Right renal pelvis (tissue), 4 donors: ENCODE results near the gene ZNF521. TPM values are rescaled to one million over a fixed set of nuclear protein-coding genes. Genes with fewer than 3 reads are reported as not detected.
"Not testable (repeated sequence)": the region's sequence is repeated elsewhere in the genome, so short reads cannot be mapped to it uniquely, and the experiment has no call there.

Experiments used
- DNase-seq, 4 donors: peaks; one replicate each; pipeline ENCODE4 v3.0.0-alpha.2; 2013; ENCODE audit warnings: low read depth in 4 of 4, low spot score in 3 of 4, missing footprints in 1 of 4
- polyA plus RNA-seq, 4 donors: library from polyadenylated mRNA; unstranded; fragments of 120-200 nt; gene quantifications; one replicate each; pipeline ENCODE4 v1.2.1, GENCODE V29; 2013; ENCODE audit not compliant: insufficient read length in 4 of 4

Gene ZNF521
- polyA plus RNA-seq, 4 donors: 35.6 to 41.2 (median 38.4) TPM

DNA sequence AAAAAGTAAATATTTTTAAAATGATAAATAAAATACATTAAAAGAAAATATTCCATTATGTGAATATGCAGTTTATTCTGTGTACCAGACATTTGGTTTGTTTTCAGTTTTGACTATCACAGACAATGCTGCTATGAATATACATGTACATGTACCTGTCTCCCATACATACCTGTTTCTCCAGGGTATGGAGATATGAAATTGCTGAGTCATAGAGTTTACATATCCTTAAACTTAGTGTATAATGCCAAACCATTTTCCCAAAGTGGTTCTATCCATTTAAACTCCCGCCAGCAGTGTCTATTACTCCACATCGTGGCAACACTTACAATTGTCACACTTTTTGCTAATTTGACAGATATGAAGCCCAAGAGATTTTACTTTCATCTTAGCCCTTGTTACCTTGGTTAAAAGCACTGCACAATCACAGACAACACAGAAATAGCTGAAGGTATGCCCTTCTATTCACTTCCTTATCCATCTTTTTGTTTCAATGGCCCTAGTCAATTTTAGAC lies 56.3 kb downstream of the ZNF521 start:
- DNase-seq: no peak

- DNase-seq: no peak
These were observed 60.8 kb downstream of the ZNF521 start for GRCh38 chr18:25291150-25291549.

DNA sequence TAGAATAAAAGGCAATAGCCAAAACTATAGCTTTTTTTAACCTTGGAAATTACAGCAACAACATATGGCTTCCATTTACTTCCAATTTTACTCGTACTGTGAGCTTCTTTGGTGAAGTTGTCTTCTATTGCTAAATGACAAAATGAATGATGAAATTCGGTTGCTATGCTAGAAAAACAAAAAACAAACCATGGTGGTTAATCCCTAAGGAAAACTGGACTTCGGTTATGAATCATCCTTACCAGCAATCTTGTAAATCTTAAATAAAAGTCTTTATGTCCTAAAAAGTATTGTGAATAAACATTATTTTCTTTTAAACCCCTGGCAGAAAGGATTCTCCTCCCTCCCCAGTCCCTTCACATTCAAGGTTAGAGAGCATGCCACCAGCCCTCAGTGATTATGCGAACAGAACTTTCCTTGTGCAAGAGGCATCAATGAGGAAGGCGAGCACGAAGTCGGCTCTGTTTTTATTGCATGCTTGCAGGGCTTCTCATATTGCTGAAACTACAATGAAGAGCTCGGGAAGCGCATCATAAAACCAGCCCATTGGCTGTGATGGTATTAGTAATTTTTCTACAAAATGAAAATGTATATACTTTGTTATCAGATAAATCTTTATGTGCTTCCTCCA lies 62.9 kb downstream of the ZNF521 start:
- DNase-seq: no peak

GRCh38 chr18:25288340-25288938 lies 63.5 kb downstream of the ZNF521 start:
- no peak for DNase-seq

- no peak for DNase-seq
These were observed 64.9 kb downstream of the ZNF521 start for GRCh38 chr18:25287106-25287505.

DNA sequence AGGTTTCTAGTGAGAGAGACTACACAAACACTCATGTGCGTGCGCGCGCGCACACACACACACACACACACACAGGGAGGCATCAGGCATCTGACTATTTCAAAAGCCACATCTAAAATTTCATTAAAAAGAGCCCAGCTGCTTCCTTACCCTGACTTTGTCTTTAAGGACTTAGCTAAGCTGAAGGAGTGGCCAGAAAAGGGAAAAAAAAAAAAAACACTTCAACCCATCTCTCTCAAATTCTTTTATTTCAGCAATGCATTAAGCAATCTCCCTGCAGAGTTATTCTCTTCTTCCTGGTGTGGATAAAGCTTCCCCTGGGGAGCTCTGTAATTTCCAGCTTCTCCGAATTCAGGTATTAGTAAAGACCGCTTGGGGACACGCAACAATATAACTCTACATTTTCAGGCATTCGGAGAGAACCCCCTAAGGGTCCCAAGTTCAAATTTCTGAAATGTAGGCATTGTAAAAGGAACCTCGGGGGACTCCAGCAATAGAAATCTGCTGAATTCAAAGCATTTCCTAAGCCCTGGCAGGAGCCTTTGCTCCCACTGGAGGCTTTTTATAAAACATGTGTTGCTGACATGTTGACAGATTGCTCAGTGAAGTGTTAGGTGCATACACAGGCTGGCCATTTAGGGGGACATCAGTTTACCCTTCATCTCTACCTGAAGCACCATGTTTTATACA lies 67.0 kb downstream of the ZNF521 start:
- no peak for DNase-seq

DNA sequence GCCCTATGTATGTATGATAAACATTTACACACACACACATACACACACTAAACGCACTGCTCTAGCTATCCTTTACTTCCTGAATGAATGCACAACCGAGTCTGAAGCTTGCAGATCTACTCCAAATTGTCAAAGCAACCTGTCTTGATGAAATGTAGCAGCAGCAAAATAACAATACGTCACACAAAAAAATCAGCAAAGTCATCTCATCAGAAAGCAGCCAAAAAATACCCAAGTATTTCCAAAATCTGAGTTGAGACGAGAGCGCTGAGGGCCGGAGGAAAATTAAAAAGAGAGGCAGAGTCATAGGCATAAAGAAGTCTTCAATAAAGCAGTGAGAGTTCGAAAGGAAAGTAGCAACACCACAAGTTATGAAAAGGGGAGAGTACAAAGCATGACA lies 67.7 kb downstream of the ZNF521 start:
- no peak for DNase-seq

GRCh38 chr18:25283781-25284180 lies 68.2 kb downstream of the ZNF521 start:
- DNase-seq: no peak

DNA sequence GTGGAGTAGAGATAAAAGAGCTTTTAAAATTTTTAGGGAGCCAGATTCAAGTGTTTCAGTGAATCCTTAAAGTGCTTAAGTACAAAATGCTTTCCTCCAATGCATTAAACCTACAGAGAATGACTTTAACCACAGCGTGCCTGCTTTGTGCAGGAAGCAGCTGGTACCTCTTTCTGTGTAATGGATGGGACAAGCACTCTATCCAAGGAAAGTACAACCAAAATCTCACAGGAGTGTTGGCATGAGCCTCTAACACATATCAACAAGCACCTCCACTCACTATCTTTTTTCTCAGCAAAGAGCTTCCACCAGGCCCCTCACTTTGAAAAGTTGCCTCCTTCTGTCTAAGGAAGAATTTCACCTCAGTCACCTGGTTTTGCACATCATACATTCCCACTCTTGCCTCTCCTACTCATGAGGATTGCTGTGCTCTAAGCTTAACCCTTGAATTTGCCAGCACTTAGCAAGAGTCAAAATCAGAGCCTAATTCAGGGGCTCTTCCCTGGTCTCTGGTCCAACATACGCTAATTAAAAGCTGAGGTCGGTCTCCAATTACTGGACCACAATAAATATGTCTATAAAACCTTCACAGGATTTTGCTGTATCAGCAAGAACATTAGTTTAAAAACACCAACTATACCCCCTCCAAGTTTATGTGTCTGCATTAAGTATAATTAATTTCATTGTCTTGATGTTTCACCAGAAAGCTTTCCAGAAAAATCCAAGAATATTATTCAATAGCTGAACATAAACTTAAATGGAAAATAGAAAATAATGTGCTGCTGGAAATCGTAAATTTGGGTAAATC lies 68.9 kb downstream of the ZNF521 start:
- DNase-seq: no peak

GRCh38 chr18:25282282-25282681 lies 69.7 kb downstream of the ZNF521 start:
- no peak for DNase-seq

DNA sequence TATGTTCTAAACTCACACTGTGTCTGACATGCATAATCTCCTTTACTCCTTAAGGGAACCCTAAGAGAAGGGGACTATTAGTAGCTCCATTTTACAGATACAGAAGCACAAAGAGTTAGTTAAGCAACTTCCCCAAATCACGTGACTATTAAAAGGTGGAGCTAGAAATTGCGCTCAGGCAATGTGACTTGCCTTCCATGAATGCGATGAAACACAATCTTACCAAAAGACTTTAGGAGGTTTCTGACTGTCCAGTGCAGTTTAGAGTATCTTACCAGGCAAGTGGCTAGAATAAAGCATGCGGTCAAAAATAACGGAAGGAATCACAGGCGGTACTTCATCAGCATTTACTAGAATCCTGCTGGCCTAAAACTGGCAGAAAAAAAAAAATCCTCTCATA lies 70.4 kb downstream of the ZNF521 start:
- no peak for DNase-seq

GRCh38 chr18:25279961-25280360 lies 72.0 kb downstream of the ZNF521 start:
- DNase-seq: no peak

- no peak for DNase-seq
These were observed 72.4 kb downstream of the ZNF521 start for GRCh38 chr18:25279556-25279955.

DNA sequence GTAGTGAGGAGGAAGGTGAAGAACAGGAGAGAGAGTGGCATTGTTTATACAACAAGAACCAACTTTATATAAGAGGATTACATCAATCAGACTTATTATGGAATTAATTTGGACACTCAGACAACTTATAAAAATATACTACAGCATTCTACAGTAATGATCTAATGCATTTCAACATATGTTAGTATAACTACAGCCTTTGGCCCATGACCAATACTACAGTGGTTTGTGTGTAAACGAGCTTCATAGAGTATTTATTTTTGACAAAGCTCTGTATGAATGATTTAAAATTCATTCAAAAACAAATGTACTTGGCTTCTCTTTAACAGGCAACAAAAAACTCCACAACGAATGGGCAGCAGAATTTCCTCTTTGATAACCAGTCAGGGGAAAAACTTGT lies 72.8 kb downstream of the ZNF521 start:
- no peak for DNase-seq

DNA sequence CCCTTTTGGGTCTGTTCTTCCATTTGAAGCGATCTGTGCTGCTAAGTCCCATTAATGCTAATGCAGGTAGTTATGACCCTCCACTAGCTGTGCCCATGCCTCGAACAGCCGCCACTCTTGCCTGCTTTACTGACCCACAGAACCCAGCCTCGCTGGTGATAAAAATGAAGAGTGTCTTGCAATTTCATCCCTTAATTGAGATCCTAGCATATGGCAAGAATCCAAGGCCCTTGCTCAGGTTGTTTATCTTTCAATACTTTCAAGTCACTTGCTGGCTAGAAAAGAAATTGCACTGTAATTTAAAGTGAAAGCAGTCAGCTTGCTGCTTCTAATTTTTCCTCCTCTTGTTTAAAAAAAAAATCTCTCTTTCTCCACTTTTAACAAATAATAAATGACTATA lies 73.6 kb downstream of the ZNF521 start:
- no peak for DNase-seq

GRCh38 chr18:25275412-25276001 lies 76.5 kb downstream of the ZNF521 start:
- peak in 2 of 4 donors; percentile 61 to 65 for DNase-seq

GRCh38 chr18:25274926-25275325 lies 77.0 kb downstream of the ZNF521 start:
- no peak for DNase-seq

DNA sequence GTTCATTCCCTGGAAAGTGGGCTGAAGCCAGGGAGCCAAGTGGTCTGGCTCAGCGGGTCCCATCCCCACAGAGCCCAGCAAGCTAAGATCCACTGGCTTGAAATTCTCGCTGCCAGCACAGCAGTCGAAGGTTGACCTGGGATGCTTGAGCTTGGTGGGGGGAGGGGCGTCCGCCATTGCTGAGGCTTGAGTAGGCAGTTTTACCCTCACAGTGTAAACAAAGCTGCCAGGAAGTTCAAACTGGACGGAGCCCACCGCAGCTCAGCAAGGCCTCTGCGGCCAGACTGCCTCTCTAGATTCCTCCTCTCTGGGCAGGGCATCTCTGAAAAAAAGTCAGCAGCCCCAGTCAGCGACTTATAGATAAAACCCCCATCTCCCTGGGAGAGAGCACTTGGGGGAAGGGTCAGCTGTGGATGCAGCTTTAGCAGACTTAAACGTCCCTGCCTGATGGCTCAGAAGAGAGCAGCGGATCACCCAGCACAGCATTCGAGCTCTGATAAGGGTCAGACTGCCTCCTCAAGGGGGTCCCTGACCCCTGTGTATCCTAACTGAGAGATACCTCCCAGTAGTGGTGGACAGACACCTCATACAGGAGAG lies 84.9 kb downstream of the ZNF521 start:
- DNase-seq: not testable (repeated sequence)

GRCh38 chr18:25262920-25263319 lies 89.0 kb downstream of the ZNF521 start:
- no peak for DNase-seq

DNA sequence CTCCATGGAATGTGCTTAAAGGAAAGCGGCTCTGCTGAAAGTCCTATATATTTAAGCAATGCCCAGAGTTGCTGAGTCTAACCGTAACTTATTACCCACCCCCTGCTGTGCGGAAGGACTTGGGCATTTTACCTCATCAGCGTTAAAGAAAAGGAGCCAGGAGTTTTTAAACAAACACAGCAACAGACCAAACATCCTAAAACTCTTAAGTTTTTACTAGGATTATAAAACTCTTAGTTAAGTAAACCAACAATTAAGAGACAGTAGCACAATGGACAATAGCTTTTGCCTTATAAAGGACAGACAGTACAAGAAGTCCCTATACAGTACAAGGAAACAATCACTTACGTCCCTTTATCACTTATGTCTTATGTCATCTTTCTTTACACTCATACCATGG lies 90.2 kb downstream of the ZNF521 start:
- DNase-seq: no peak
